ENCODE results near the gene GRIP2.

GRIP2 gene

DNA sequence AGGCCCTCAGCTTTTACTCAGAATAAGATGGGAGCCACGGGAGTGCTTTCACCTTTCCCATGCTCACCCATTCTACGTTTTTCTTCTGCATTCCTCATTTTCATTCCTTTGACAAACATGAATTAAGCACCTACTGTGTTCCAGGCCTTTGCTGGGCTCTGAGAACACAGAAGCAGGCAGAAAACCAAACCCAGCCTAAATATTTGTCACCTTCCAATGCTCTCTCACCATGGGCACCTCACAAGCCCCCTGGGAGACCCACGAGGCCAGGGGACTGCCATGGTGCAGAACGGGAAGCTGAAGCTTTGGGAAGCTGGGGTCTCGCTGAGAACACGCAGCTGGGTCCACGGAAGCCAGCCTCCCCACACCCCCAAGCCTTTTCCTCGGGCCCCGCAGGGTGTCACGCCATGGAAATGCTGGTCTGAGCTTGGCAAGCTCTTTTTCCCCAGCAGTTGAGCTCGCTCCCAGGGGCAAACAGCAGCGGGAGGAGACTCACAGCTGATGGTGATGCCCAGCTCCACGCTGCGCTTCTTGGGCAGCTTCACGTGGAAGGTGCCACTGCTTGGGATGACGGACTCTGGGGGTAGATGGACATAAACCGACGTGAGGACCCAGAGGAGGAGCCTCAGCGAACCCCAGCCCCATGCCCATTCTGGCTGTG, 27.7 kb downstream of the GRIP2 start (continued):
- no peak for TF ChIP-seq ZBTB21 (tag by site-specific recombination; IDR thresholded peaks at IDR 0.05)
- no peak for TF ChIP-seq ZNF639 (tag by site-specific recombination; IDR thresholded peaks at IDR 0.05)
- TF ChIP-seq, protein P1, sequence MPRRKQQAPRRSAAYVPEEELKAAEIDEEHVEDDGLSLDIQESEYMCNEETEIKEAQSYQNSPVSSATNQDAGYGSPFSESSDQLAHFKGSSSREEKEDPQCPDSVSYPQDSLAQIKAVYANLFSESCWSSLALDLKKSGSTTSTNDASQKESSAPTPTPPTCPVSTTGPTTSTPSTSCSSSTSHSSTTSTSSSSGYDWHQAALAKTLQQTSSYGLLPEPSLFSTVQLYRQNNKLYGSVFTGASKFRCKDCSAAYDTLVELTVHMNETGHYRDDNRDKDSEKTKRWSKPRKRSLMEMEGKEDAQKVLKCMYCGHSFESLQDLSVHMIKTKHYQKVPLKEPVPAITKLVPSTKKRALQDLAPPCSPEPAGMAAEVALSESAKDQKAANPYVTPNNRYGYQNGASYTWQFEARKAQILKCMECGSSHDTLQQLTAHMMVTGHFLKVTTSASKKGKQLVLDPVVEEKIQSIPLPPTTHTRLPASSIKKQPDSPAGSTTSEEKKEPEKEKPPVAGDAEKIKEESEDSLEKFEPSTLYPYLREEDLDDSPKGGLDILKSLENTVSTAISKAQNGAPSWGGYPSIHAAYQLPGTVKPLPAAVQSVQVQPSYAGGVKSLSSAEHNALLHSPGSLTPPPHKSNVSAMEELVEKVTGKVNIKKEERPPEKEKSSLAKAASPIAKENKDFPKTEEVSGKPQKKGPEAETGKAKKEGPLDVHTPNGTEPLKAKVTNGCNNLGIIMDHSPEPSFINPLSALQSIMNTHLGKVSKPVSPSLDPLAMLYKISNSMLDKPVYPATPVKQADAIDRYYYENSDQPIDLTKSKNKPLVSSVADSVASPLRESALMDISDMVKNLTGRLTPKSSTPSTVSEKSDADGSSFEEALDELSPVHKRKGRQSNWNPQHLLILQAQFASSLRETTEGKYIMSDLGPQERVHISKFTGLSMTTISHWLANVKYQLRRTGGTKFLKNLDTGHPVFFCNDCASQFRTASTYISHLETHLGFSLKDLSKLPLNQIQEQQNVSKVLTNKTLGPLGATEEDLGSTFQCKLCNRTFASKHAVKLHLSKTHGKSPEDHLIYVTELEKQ (tag by site-specific recombination; IDR thresholded peaks at IDR 0.05; ENCODE audit: borderline replicate concordance) = no peak
- TF ChIP-seq ZNF529 (tag by site-specific recombination; IDR thresholded peaks at IDR 0.05; ENCODE audit: insufficient replicate concordance) = no peak

DNA sequence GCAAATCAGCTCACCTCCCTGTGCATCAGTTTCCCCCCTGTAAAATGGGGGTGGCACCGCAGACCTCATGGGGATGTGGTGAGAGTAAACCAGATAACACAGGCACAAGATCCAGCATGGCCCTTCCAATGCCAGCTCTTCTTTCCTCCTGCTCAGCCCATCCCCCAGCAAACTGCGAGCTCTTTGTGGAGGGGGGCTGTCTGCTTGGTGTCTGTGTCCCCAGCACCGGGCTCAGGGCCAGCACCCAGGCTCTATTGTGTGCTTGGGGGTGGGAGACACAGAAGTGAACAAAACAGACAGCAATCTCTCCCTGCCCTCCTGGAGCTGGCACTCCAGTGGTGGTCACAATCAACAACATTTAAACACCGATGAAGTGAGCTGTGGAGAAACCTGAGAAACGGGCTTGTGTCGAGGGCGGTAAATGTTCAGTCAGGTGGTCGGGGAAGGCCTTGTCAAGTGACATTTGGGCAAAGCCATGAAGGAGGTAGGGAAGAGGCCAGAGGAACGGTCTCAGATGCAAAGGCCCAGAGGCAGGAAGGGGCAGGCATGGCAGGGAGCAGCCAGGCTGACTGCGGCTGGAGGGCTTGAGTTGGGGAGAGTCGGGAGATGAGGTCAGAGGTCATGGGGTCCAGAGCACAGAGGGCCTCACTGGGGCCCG, 28.4 kb downstream of the GRIP2 start:
- H3K27ac ChIP-seq (ENCODE audit: extremely low read depth, low read depth, low read length) = no peak overlapping the region
- H3K4me3 ChIP-seq (ENCODE audit: low read depth, low read length) = no peak overlapping the region
- ChIA-PET POLR2A (no interaction called here), CTCF (interaction anchor here (0.6 to 3.4 kb wide), 4 partner anchors 12 to 858 kb away, joined by 3 to 17 read pairs (median 3); no protein-coding TSS in a partner anchor)
- no peaks in the 10 kb centered on the region for H3K36me3 ChIP-seq (ENCODE audit: control insufficient read depth in 2 of 2, insufficient read depth in 1 of 2, low read length in 2 of 2)
- TF ChIP-seq ZNF555 (tag by site-specific recombination; conservative IDR thresholded peaks at IDR 0.05) = no peak
- peak; percentile 46 for TF ChIP-seq ZNF623 (tag by site-specific recombination; IDR thresholded peaks at IDR 0.05)
- H3K9me3 ChIP-seq (ENCODE audit: control insufficient read depth, insufficient read depth, low read depth, low read length) = no peaks in the 10 kb centered on the region
- H3K4me1 ChIP-seq (ENCODE audit: control insufficient read depth, insufficient read depth, low read length) = no peaks in the 10 kb centered on the region

GRCh38 chr3:14510838-14511622, 29.1 kb downstream of the GRIP2 start:
- ChIA-PET CTCF (interaction anchor here (0.6 to 3.4 kb wide), 4 partner anchors 13 to 857 kb away, joined by 3 to 17 read pairs (median 3); no protein-coding TSS in a partner anchor), POLR2A (interaction anchor here (0.6 kb wide), 1 partner anchor 1489 kb away, joined by 3 read pairs; no protein-coding TSS in a partner anchor)
- Histone ChIP-seq H3K27ac (ENCODE audit: extremely low read depth, low read depth, low read length) (no peak overlapping the region), H3K9me3 (ENCODE audit: control insufficient read depth, insufficient read depth, low read depth, low read length) (no peaks in the 10 kb centered on the region), H3K4me3 (ENCODE audit: low read depth, low read length) (no peak overlapping the region), H3K4me1 (ENCODE audit: control insufficient read depth, insufficient read depth, low read length) (no peaks in the 10 kb centered on the region), H3K36me3 (ENCODE audit: control insufficient read depth in 2 of 2, insufficient read depth in 1 of 2, low read length in 2 of 2) (no peaks in the 10 kb centered on the region)
- TF ChIP-seq ZNF366 (tag by site-specific recombination; conservative IDR thresholded peaks at IDR 0.05) (no peak), PRDM10 (tag by site-specific recombination; IDR thresholded peaks at IDR 0.05) (no peak), ZNF48 (tag by site-specific recombination; IDR thresholded peaks at IDR 0.05) (no peak), ZNF621 (tag by site-specific recombination; IDR thresholded peaks at IDR 0.05) (no peak), OVOL3 (tag by site-specific recombination; IDR thresholded peaks at IDR 0.05) (no peak), GLI4 (tag by site-specific recombination; IDR thresholded peaks at IDR 0.05) (no peak), KLF8 (tag by site-specific recombination; IDR thresholded peaks at IDR 0.05) (no peak), ZNF776 (tag by site-specific recombination; IDR thresholded peaks at IDR 0.05; ENCODE audit: borderline replicate concordance) (no peak), ZNF623 (tag by site-specific recombination; IDR thresholded peaks at IDR 0.05) (no peak), TRIM28 (IDR thresholded peaks at IDR 0.05; ENCODE audit: borderline replicate concordance, low read length) (no peak)
- TF ChIP-seq, protein P2, sequence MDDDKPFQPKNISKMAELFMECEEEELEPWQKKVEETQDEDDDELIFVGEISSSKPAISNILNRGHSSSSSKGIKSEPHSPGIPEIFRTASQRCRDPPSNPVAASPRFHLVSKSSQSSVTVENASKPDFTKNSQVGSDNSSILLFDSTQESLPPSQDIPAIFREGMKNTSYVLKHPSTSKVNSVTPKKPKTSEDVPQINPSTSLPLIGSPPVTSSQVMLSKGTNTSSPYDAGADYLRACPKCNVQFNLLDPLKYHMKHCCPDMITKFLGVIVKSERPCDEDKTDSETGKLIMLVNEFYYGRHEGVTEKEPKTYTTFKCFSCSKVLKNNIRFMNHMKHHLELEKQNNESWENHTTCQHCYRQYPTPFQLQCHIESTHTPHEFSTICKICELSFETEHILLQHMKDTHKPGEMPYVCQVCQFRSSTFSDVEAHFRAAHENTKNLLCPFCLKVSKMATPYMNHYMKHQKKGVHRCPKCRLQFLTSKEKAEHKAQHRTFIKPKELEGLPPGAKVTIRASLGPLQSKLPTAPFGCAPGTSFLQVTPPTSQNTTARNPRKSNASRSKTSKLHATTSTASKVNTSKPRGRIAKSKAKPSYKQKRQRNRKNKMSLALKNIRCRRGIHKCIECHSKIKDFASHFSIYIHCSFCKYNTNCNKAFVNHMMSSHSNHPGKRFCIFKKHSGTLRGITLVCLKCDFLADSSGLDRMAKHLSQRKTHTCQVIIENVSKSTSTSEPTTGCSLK (tag by site-specific recombination; IDR thresholded peaks at IDR 0.05) = no peak
